Measurements from ENCODE around the gene FAM98B.

Gene FAM98B

GRCh38 chr15:38504680-38505467, 50.9 kb downstream of the FAM98B start:
- TF ChIP-seq ZFP3 (CRISPR knock-in tag; IDR thresholded peaks at IDR 0.05) (no peak), PPARA (CRISPR knock-in tag; IDR thresholded peaks at IDR 0.05; ENCODE audit: borderline replicate concordance) (no peak), OSR1 (CRISPR knock-in tag; IDR thresholded peaks at IDR 0.05) (no peak), ZNF8 (CRISPR knock-in tag; IDR thresholded peaks at IDR 0.05) (no peak), ISL1 (CRISPR knock-in tag; IDR thresholded peaks at IDR 0.05) (no peak), CSRNP3 (CRISPR knock-in tag; IDR thresholded peaks at IDR 0.05) (no peak), ZNF70 (CRISPR knock-in tag; IDR thresholded peaks at IDR 0.05) (no peak), SNAI2 (CRISPR knock-in tag; IDR thresholded peaks at IDR 0.05) (no peak), POU6F1 (CRISPR knock-in tag; IDR thresholded peaks at IDR 0.05; ENCODE audit: borderline replicate concordance, low read depth) (no peak)
- ATAC-seq = no peak

GRCh38 chr15:38506997-38507396, 53.1 kb downstream of the FAM98B start:
- no peak for TF ChIP-seq PATZ1 (CRISPR knock-in tag; IDR thresholded peaks at IDR 0.05; ENCODE audit: borderline replicate concordance)
- no peak for TF ChIP-seq TSHZ2 (CRISPR knock-in tag; IDR thresholded peaks at IDR 0.05)
- TF ChIP-seq ZNF565 (CRISPR knock-in tag; conservative IDR thresholded peaks at IDR 0.05; ENCODE audit: low read depth) = no peak
- no peak for TF ChIP-seq RARB (CRISPR knock-in tag; IDR thresholded peaks at IDR 0.05)
- no peak for TF ChIP-seq POU6F1 (CRISPR knock-in tag; IDR thresholded peaks at IDR 0.05; ENCODE audit: borderline replicate concordance, low read depth)
- TF ChIP-seq ARNTL (CRISPR knock-in tag; IDR thresholded peaks at IDR 0.05; ENCODE audit: borderline replicate concordance, low read depth) = no peak
- no peak for TF ChIP-seq ZNF8 (CRISPR knock-in tag; IDR thresholded peaks at IDR 0.05)
- TF ChIP-seq CSDC2 (CRISPR knock-in tag; IDR thresholded peaks at IDR 0.05) = no peak
- TF ChIP-seq ZFP3 (CRISPR knock-in tag; IDR thresholded peaks at IDR 0.05) = no peak
- TF ChIP-seq SNAI2 (CRISPR knock-in tag; IDR thresholded peaks at IDR 0.05) = no peak
- no peak for TF ChIP-seq TCF4 (CRISPR knock-in tag; IDR thresholded peaks at IDR 0.05; ENCODE audit: borderline replicate concordance)
- TF ChIP-seq TOX (CRISPR knock-in tag; IDR thresholded peaks at IDR 0.05; ENCODE audit: borderline replicate concordance) = no peak
- no peak for TF ChIP-seq GLIS3 (CRISPR knock-in tag; IDR thresholded peaks at IDR 0.05)
- TF ChIP-seq CSRNP3 (CRISPR knock-in tag; IDR thresholded peaks at IDR 0.05) = no peak
- TF ChIP-seq ESRRG (CRISPR knock-in tag; IDR thresholded peaks at IDR 0.05) = no peak
- TF ChIP-seq ZC3H10 (CRISPR knock-in tag; IDR thresholded peaks at IDR 0.05) = no peak
- TF ChIP-seq BACH2 (CRISPR knock-in tag; IDR thresholded peaks at IDR 0.05; ENCODE audit: borderline replicate concordance) = no peak
- no peak for TF ChIP-seq ZNF70 (CRISPR knock-in tag; IDR thresholded peaks at IDR 0.05)
- no peak for ATAC-seq
